Body of pancreas (tissue), 4 donors: ENCODE measurements around the gene ZSWIM6. TPM values are rescaled to one million over a fixed set of nuclear protein-coding genes. Genes with fewer than 3 reads are reported as not detected.

Experiments used
- ATAC-seq: fragments of 150-250 bp; one replicate; pipeline ENCODE4 v1.9.1; 2016
- DNase-seq, 4 donors: peaks; one replicate each; pipeline ENCODE4 v3.0.0-alpha.2; 2019
- H3K27ac ChIP-seq, 4 donors: fragments of 200-600 bp; sonication (generic); 1 replicate in 3 of 4; 2 replicates in 1 of 4; pipeline versions ENCODE4 v1.5.1 to v1.6.1; 2016 to 2019; ENCODE audit warnings: mild to moderate bottlenecking in 1 of 4, mixed read lengths in 1 of 4, moderate library complexity in 1 of 4
- H3K27me3 ChIP-seq, 2 donors: fragments of 200-600 bp; sonication (generic); one replicate each; pipeline ENCODE4 v1.6.0; 2016; ENCODE audit warnings: mild to moderate bottlenecking in 1 of 2
- H3K36me3 ChIP-seq, 2 donors: fragments of 200-600 bp; sonication (generic); replicated peaks in 1 of 2; 2 replicates each; pipeline ENCODE4 v1.5.1; 2016; ENCODE audit warnings: low read depth in 2 of 2; ENCODE audit not compliant: insufficient read depth in 1 of 2
- H3K4me1 ChIP-seq: fragments of 200-600 bp; sonication (generic); one replicate; pipeline ENCODE4 v1.6.0; 2016
- H3K4me3 ChIP-seq, 2 donors: fragments of 200-600 bp; sonication (generic); 1 replicate in 1 of 2; 2 replicates in 1 of 2; pipeline ENCODE4 v1.5.1; 2016 to 2019
- H3K9me3 ChIP-seq, 3 donors: fragments of 200-600 bp; sonication (generic); 1 replicate in 2 of 3; 2 replicates in 1 of 3; pipeline ENCODE4 v1.5.1; 2016
- CTCF ChIP-seq, 7 experiments: fragments of 450-650 bp in 4 of 7; fragments of 200-600 bp in 3 of 7; sonication (generic) in 3 of 7; IDR thresholded peaks; one replicate each; pipeline ENCODE4 v1.5.1; 2016 to 2019; ENCODE audit warnings: antibody characterized with exemption in 7 of 7
- POLR2A ChIP-seq, 3 donors: fragments of 450-650 bp; IDR thresholded peaks; one replicate each; pipeline ENCODE4 v1.6.1; 2016; ENCODE audit warnings: antibody characterized with exemption in 3 of 3, mild to moderate bottlenecking in 2 of 3
- WGBS, 2 donors: methylation state at CpG; one replicate each; pipeline ENCODE4 v1.1.5; 2017; 5-methylcytosine and 5-hydroxymethylcytosine counted together
- intact Hi-C: fragments of 100-400 bp; cut with DNase I; formaldehyde crosslinking; loops from one replicate; pipeline ENCODE4 v1.15.1; 2023
- total RNA-seq, 2 donors: library from RNA; depleted of rRNA; stranded (reverse); fragments of >200 nt; gene quantifications; one replicate each; pipeline ENCODE4 v1.1.0, GENCODE V29; 2016

The ZSWIM6 gene
- total RNA-seq, 2 donors from 2014 or later = 5.9 to 8.8 TPM

GRCh38 chr5:61307611-61308010 is 24.4 kb upstream of the ZSWIM6 start:
- ATAC-seq (no peak), DNase-seq (no peak)
- TF ChIP-seq POLR2A (IDR thresholded peaks at IDR 0.05) (no peak), CTCF (IDR thresholded peaks at IDR 0.05) (no peak)
- Histone ChIP-seq H3K4me1 (peaks cover 17% of the 10 kb centered on the region), H3K27ac (no peak overlapping the region), H3K9me3 (no peaks in the 10 kb centered on the region), H3K4me3 (no peak overlapping the region), H3K27me3 (no peaks in the 10 kb centered on the region), H3K36me3 (no peaks in the 10 kb centered on the region)
- 98 to 100% methylated on average over 1 of the region's 1 CpG for WGBS, 2 donors
- intact Hi-C loops = no loop called here

GRCh38 chr5:61308712-61309111 is 23.3 kb upstream of the ZSWIM6 start:
- no peak for DNase-seq
- no peak for ATAC-seq
- H3K27ac ChIP-seq = no peak overlapping the region
- intact Hi-C loops = no loop called here
- no peaks in the 10 kb centered on the region for H3K27me3 ChIP-seq
- H3K4me1 ChIP-seq = peaks cover 12% of the 10 kb centered on the region
- TF ChIP-seq POLR2A (IDR thresholded peaks at IDR 0.05) = no peak
- no peak for TF ChIP-seq CTCF (IDR thresholded peaks at IDR 0.05)
- 60 to 80% methylated on average over 1 of the region's 1 CpG for WGBS, 2 donors
- H3K9me3 ChIP-seq = no peaks in the 10 kb centered on the region
- H3K36me3 ChIP-seq = no peaks in the 10 kb centered on the region
- H3K4me3 ChIP-seq = no peak overlapping the region

- intact Hi-C loops = no loop called here
- Histone ChIP-seq H3K27me3 (no peaks in the 10 kb centered on the region), H3K27ac (no peak overlapping the region), H3K9me3 (no peaks in the 10 kb centered on the region), H3K4me1 (peaks cover 12% of the 10 kb centered on the region), H3K4me3 (no peak overlapping the region), H3K36me3 (no peaks in the 10 kb centered on the region)
- no peak for DNase-seq
- ATAC-seq = no peak
- no peak for TF ChIP-seq POLR2A (IDR thresholded peaks at IDR 0.05)
- no peak for TF ChIP-seq CTCF (IDR thresholded peaks at IDR 0.05)
- 79 to 85% methylated on average over 5 of the region's 5 CpGs for WGBS, 2 donors
Measured at GRCh38 chr5:61309115-61309514, 22.9 kb upstream of the ZSWIM6 start.

GRCh38 chr5:61311056-61311610 is 20.9 kb upstream of the ZSWIM6 start:
- 74 to 80% methylated on average over 5 of the region's 5 CpGs for WGBS, 2 donors
- no peak for DNase-seq
- no peaks in the 10 kb centered on the region for H3K36me3 ChIP-seq
- intact Hi-C loops = no loop called here
- H3K4me1 ChIP-seq = no peaks in the 10 kb centered on the region
- H3K27me3 ChIP-seq = no peaks in the 10 kb centered on the region
- H3K4me3 ChIP-seq = no peak overlapping the region
- no peak overlapping the region for H3K27ac ChIP-seq
- no peaks in the 10 kb centered on the region for H3K9me3 ChIP-seq
- no peak for TF ChIP-seq CTCF (IDR thresholded peaks at IDR 0.05)
- TF ChIP-seq POLR2A (IDR thresholded peaks at IDR 0.05) = no peak
- no peak for ATAC-seq
